Measurements from ENCODE around the gene GTPBP2. TPM values are rescaled to one million over a fixed set of nuclear protein-coding genes. Genes with fewer than 3 reads are reported as not detected.
"Not testable (repeated sequence)": the region's sequence is repeated elsewhere in the genome, so short reads cannot be mapped to it uniquely, and the experiment has no call there.

Gene GTPBP2
- total RNA-seq, 1 donor from 2014 or later = 76.6 TPM

- Mint-ChIP-seq H3K4me1 (ENCODE audit: unreplicated experiment) (peaks cover 32% of the 10 kb centered on the region), H3K27ac (ENCODE audit: unreplicated experiment) (peak within 1 kb of the TSS; percentile 95), H3K9me3 (ENCODE audit: unreplicated experiment) (no peaks in the 10 kb centered on the region), H3K36me3 (ENCODE audit: low read depth, unreplicated experiment) (peaks cover 12% of the 10 kb centered on the region), H3K27me3 (ENCODE audit: unreplicated experiment) (peaks cover 12% of the 10 kb centered on the region), H3K4me3 (ENCODE audit: unreplicated experiment) (peak within 1 kb of the TSS; percentile 99)
- no peak for TF ChIP-seq CTCF (IDR thresholded peaks at IDR 0.05; ENCODE audit: unreplicated experiment)
- peak; percentile 71 for DNase-seq (ENCODE audit: low spot score)
Observed at GRCh38 chr6:43635387-43636307, 6.6 kb upstream of the GTPBP2 start, which contains the start of gene MAD2L1BP. Gene MAD2L1BP (plus strand): TSS chr6:43635840. CDS start chr6:43635876, 36 bp downstream.

- TF ChIP-seq CTCF (IDR thresholded peaks at IDR 0.05; ENCODE audit: unreplicated experiment) = no peak
- Mint-ChIP-seq H3K36me3 (ENCODE audit: low read depth, unreplicated experiment) (peaks cover 5% of the 10 kb centered on the region), H3K27me3 (ENCODE audit: unreplicated experiment) (peaks cover 16% of the 10 kb centered on the region), H3K4me1 (ENCODE audit: unreplicated experiment) (peaks cover 27% of the 10 kb centered on the region), H3K27ac (ENCODE audit: unreplicated experiment) (peak overlapping the region; percentile 49), H3K9me3 (ENCODE audit: unreplicated experiment) (no peaks in the 10 kb centered on the region), H3K4me3 (ENCODE audit: unreplicated experiment) (peak overlapping the region; percentile 99)
- DNase-seq (ENCODE audit: low spot score) = no peak
Observed at GRCh38 chr6:43634702-43635303, 5.7 kb upstream of the GTPBP2 start.

- H3K9me3 Mint-ChIP-seq (ENCODE audit: unreplicated experiment); H3K27ac Mint-ChIP-seq (ENCODE audit: unreplicated experiment); DNase-seq (ENCODE audit: low spot score); H3K4me3 Mint-ChIP-seq (ENCODE audit: unreplicated experiment); H3K36me3 Mint-ChIP-seq (ENCODE audit: low read depth, unreplicated experiment): not testable (repeated sequence)
- Mint-ChIP-seq H3K4me1 (ENCODE audit: unreplicated experiment) (peaks cover 26% of the 10 kb centered on the region), H3K27me3 (ENCODE audit: unreplicated experiment) (peaks cover 19% of the 10 kb centered on the region)
Observed at GRCh38 chr6:43633002-43633401, 3.9 kb upstream of the GTPBP2 start.

GRCh38 chr6:43630980-43631619 lies 2.0 kb upstream of the GTPBP2 start:
- Mint-ChIP-seq H3K27ac (ENCODE audit: unreplicated experiment) (no peak overlapping the region), H3K9me3 (ENCODE audit: unreplicated experiment) (no peaks in the 10 kb centered on the region), H3K27me3 (ENCODE audit: unreplicated experiment) (peaks cover 19% of the 10 kb centered on the region), H3K4me3 (ENCODE audit: unreplicated experiment) (no peak overlapping the region), H3K36me3 (ENCODE audit: low read depth, unreplicated experiment) (peaks cover 6% of the 10 kb centered on the region), H3K4me1 (ENCODE audit: unreplicated experiment) (peaks cover 36% of the 10 kb centered on the region)
- no peak for TF ChIP-seq CTCF (IDR thresholded peaks at IDR 0.05; ENCODE audit: unreplicated experiment)
- DNase-seq (ENCODE audit: low spot score) = no peak

GRCh38 chr6:43629505-43630300 lies 639 bp upstream of the GTPBP2 start:
- TF ChIP-seq CTCF (IDR thresholded peaks at IDR 0.05; ENCODE audit: unreplicated experiment) = no peak
- Mint-ChIP-seq H3K9me3 (ENCODE audit: unreplicated experiment) (no peaks in the 10 kb centered on the region), H3K36me3 (ENCODE audit: low read depth, unreplicated experiment) (peaks cover 17% of the 10 kb centered on the region), H3K4me3 (ENCODE audit: unreplicated experiment) (peak overlapping the region; percentile 98), H3K27ac (ENCODE audit: unreplicated experiment) (peak overlapping the region; percentile 96), H3K27me3 (ENCODE audit: unreplicated experiment) (peaks cover 18% of the 10 kb centered on the region), H3K4me1 (ENCODE audit: unreplicated experiment) (peaks cover 26% of the 10 kb centered on the region)
- peak; percentile 79 for DNase-seq (ENCODE audit: low spot score)
